ENCODE data around the gene CALM3. TPM values are rescaled to one million over a fixed set of nuclear protein-coding genes. Genes with fewer than 3 reads are reported as not detected.
"Not testable (repeated sequence)": the region's sequence is repeated elsewhere in the genome, so short reads cannot be mapped to it uniquely, and the experiment has no call there.

Gene CALM3
- total and polyA plus RNA-seq, 2 donors from 2014 or later: 217 to 350 TPM

DNA sequence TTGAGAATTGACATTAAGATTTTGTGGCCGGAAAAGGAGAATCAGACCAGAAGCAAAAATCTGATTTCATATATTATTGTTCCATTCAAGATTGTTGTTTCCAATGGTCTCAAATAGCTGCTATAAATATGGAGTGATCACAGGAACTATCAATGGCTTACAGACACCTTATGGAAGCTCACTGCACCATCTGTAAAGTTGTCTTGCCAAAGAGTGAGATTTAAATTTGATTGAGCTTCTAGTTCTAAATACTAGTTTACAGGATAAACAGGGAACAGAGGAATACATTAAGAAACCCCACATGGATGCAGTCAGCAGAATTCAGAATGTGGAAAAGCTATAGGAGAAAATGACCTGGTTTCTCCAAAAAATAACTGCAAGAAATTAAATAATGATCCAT lies 47.0 kb upstream of the CALM3 start:
- DNase-seq: no peak
- Histone ChIP-seq H3K4me1 (ENCODE audit: control insufficient read depth in 2 of 3, insufficient read depth in 2 of 3, low read depth in 1 of 3, low read length in 3 of 3) (no peaks in the 10 kb centered on the region), H3K9me3 (ENCODE audit: control insufficient read depth in 2 of 3, insufficient read depth in 1 of 3, low read length in 3 of 3) (peaks cover 0 to 5% (median 0%) of the 10 kb centered on the region in 3 donors), H3K36me3 (ENCODE audit: control insufficient read depth in 2 of 3, insufficient read depth in 3 of 3, low read length in 3 of 3) (no peaks in the 10 kb centered on the region), H3K4me3 (ENCODE audit: low read length in 3 of 3) (no peak overlapping the region), H3K9ac (ENCODE audit: low read length in 3 of 3) (no peak overlapping the region), H3K27me3 (ENCODE audit: control insufficient read depth, insufficient read depth, low read length) (no peaks in the 10 kb centered on the region), H3K27ac (ENCODE audit: low read depth in 2 of 2, low read length in 2 of 2) (no peak overlapping the region)
- FAIRE-seq: no peak
- intact Hi-C loops (cut with DNase I): no loop called here
- no peak for TF ChIP-seq CTCF (IDR thresholded peaks at IDR 0.05; ENCODE audit: borderline replicate concordance, extremely low read depth, insufficient read depth)

DNA sequence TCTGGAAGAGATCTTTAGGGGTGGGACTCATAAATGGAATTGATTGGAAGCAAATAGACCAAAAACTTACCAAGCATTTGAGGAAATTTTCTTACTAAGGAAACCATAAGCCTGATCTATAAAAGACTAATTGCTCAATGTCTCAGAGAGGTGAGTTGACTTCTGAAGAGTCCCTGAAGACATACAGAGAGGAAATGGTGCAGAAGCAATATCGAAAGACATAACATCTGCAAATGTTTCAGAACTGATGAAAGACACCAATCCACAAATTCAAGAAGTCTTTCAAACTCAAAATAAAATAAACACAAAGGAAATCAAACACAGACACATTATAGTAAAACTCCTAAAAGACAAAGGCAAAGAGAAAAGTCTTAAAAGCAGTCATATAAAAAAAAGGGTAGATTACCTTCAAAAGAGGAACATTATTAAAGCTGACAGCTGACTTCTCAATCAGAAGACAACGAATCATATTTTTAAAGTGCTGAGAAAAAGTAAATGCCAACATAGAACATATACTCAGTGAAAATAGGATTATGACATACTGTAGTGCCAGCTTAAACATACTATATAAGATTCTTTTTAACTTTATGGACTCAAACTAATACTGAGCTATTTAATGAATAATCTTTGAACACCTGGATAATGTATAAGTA lies 45.4 kb upstream of the CALM3 start:
- intact Hi-C loops (cut with DNase I): no loop called here
- DNase-seq (no peak), FAIRE-seq (no peak)
- TF ChIP-seq CTCF (IDR thresholded peaks at IDR 0.05; ENCODE audit: borderline replicate concordance, extremely low read depth, insufficient read depth): no peak
- H3K9me3 ChIP-seq (ENCODE audit: control insufficient read depth in 2 of 3, insufficient read depth in 1 of 3, low read length in 3 of 3): no peaks in the 10 kb centered on the region
- no peak overlapping the region for H3K27ac ChIP-seq (ENCODE audit: low read depth in 2 of 2, low read length in 2 of 2)
- H3K9ac ChIP-seq (ENCODE audit: low read length in 3 of 3): no peak overlapping the region
- no peaks in the 10 kb centered on the region for H3K4me1 ChIP-seq (ENCODE audit: control insufficient read depth in 2 of 3, insufficient read depth in 2 of 3, low read depth in 1 of 3, low read length in 3 of 3)
- H3K27me3 ChIP-seq (ENCODE audit: control insufficient read depth, insufficient read depth, low read length): no peaks in the 10 kb centered on the region
- no peaks in the 10 kb centered on the region for H3K36me3 ChIP-seq (ENCODE audit: control insufficient read depth in 2 of 3, insufficient read depth in 3 of 3, low read length in 3 of 3)
- H3K4me3 ChIP-seq (ENCODE audit: low read length in 3 of 3): no peak overlapping the region

DNA sequence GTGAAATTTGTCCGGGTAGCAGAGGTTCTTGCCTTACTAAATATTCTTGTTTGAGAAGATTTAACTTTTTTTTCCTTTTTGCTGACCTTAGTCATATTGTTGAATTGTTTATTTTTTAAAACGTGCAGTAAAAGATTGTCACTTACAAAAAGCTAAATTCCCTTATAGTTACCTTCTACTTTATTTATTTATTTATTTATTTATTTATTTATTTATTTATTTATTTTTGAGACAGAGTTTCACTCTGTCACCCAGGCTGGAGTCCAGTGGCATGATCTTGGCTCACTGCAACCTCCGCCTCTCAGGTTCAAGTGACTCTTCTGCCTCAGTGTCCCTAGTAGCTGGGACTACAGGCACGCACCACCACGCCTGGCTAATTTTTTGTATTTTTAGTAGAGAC lies 44.7 kb upstream of the CALM3 start:
- intact Hi-C loops (cut with DNase I); H3K9me3 ChIP-seq (ENCODE audit: control insufficient read depth in 2 of 3, insufficient read depth in 1 of 3, low read length in 3 of 3): not testable (repeated sequence)

GRCh38 chr19:46559203-46559602 lies 41.9 kb upstream of the CALM3 start:
- TF ChIP-seq CTCF (IDR thresholded peaks at IDR 0.05; ENCODE audit: borderline replicate concordance, extremely low read depth, insufficient read depth): no peak
- intact Hi-C loops (cut with DNase I): no loop called here
- Histone ChIP-seq H3K9ac (ENCODE audit: low read length in 3 of 3) (no peak overlapping the region), H3K36me3 (ENCODE audit: control insufficient read depth in 2 of 3, insufficient read depth in 3 of 3, low read length in 3 of 3) (no peaks in the 10 kb centered on the region), H3K9me3 (ENCODE audit: control insufficient read depth in 2 of 3, insufficient read depth in 1 of 3, low read length in 3 of 3) (no peaks in the 10 kb centered on the region), H3K4me1 (ENCODE audit: control insufficient read depth in 2 of 3, insufficient read depth in 2 of 3, low read depth in 1 of 3, low read length in 3 of 3) (no peaks in the 10 kb centered on the region), H3K4me3 (ENCODE audit: low read length in 3 of 3) (no peak overlapping the region), H3K27ac (ENCODE audit: low read depth in 2 of 2, low read length in 2 of 2) (no peak overlapping the region), H3K27me3 (ENCODE audit: control insufficient read depth, insufficient read depth, low read length) (no peaks in the 10 kb centered on the region)
- FAIRE-seq (no peak), DNase-seq (no peak)

More for the DNA sequence above, 44.7 kb upstream of the CALM3 start:
- H3K36me3 ChIP-seq (ENCODE audit: control insufficient read depth in 2 of 3, insufficient read depth in 3 of 3, low read length in 3 of 3); H3K9ac ChIP-seq (ENCODE audit: low read length in 3 of 3); H3K27ac ChIP-seq (ENCODE audit: low read depth in 2 of 2, low read length in 2 of 2); H3K27me3 ChIP-seq (ENCODE audit: control insufficient read depth, insufficient read depth, low read length); DNase-seq; H3K4me3 ChIP-seq (ENCODE audit: low read length in 3 of 3); H3K4me1 ChIP-seq (ENCODE audit: control insufficient read depth in 2 of 3, insufficient read depth in 2 of 3, low read depth in 1 of 3, low read length in 3 of 3); FAIRE-seq: not testable (repeated sequence)

GRCh38 chr19:46559675-46560074 lies 41.5 kb upstream of the CALM3 start:
- H3K27me3 ChIP-seq (ENCODE audit: control insufficient read depth, insufficient read depth, low read length); H3K4me3 ChIP-seq (ENCODE audit: low read length in 3 of 3); FAIRE-seq; DNase-seq; H3K36me3 ChIP-seq (ENCODE audit: control insufficient read depth in 2 of 3, insufficient read depth in 3 of 3, low read length in 3 of 3); H3K9ac ChIP-seq (ENCODE audit: low read length in 3 of 3); intact Hi-C loops (cut with DNase I); H3K4me1 ChIP-seq (ENCODE audit: control insufficient read depth in 2 of 3, insufficient read depth in 2 of 3, low read depth in 1 of 3, low read length in 3 of 3); H3K27ac ChIP-seq (ENCODE audit: low read depth in 2 of 2, low read length in 2 of 2); H3K9me3 ChIP-seq (ENCODE audit: control insufficient read depth in 2 of 3, insufficient read depth in 1 of 3, low read length in 3 of 3): not testable (repeated sequence)

Data from kidney (tissue), 14 donors.